HG03103 (cell line): ENCODE measurements around the gene TMEM248.
"Not testable (repeated sequence)": the region's sequence is repeated elsewhere in the genome, so short reads cannot be mapped to it uniquely, and the experiment has no call there.

ENCODE experiments used
- ATAC-seq: cut with Tn5 transposase; IDR thresholded peaks from one replicate; pipeline ENCODE4 v1.9.1; 2021; ENCODE audit warnings: low read depth; ENCODE audit not compliant: unreplicated experiment

The TMEM248 gene

DNA sequence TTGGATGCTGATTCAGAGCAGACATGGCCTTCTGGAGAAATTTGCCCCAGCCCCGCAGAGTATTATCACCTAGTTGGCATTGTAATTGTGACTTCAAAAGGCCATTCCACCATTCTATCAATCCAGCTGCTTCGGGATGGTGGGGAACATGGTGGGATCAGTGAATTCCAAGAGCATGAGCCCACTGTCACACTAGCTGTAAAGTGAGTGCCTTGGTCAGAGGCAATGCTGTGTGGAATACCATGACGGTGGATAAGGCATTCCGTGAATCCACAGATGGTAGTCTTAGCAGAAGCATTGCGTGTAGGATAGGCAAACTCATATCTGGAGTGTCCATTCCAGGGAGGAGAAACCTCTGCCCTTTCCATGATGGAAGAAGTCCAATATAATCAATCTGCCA lies 13.3 kb upstream of the TMEM248 start:
- ATAC-seq = no peak

DNA sequence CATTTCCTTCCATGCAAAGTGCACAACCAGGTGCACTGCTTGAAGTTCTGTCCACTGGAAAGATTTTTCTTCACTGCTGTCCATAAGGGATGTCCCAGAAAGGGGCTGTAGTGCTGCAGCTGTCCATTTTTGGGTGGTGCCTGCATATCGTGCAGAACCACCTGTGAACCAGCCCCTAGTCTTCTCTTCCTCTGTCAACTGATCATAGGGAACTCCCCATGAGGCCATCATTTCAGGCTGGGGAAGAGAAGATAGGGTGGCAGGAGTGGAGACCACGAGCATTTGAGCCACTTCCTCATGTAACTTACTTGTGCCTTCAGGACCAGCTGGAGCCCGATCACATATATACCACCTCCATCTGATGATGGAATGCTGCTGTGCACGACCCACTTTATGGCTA lies 12.4 kb upstream of the TMEM248 start:
- not testable (repeated sequence) for ATAC-seq

- ATAC-seq = no peak
These were observed 10.2 kb upstream of the TMEM248 start for GRCh38 chr7:66910789-66911188.

- ATAC-seq = not testable (repeated sequence)
These were observed 9.8 kb upstream of the TMEM248 start for GRCh38 chr7:66911191-66911590.

DNA sequence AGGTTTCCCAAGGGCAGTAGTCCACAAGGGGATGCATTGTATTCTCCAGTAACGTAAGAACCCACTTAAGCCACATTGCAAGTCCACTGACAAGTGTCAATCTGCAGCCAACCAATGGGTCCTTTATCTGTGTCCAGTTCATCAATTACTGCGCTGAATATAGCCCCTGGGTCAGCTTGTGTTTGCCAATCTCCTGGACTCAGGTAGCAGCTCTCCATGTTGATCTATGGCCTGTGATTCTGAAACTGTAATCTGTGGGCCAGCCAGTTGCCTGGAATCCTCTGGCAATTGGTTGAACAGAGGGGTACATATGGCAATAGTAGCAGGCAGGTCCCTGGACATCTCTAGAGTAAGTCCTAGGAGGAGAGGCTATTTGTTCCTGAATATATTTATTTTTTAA lies 8.8 kb upstream of the TMEM248 start:
- no peak for ATAC-seq

DNA sequence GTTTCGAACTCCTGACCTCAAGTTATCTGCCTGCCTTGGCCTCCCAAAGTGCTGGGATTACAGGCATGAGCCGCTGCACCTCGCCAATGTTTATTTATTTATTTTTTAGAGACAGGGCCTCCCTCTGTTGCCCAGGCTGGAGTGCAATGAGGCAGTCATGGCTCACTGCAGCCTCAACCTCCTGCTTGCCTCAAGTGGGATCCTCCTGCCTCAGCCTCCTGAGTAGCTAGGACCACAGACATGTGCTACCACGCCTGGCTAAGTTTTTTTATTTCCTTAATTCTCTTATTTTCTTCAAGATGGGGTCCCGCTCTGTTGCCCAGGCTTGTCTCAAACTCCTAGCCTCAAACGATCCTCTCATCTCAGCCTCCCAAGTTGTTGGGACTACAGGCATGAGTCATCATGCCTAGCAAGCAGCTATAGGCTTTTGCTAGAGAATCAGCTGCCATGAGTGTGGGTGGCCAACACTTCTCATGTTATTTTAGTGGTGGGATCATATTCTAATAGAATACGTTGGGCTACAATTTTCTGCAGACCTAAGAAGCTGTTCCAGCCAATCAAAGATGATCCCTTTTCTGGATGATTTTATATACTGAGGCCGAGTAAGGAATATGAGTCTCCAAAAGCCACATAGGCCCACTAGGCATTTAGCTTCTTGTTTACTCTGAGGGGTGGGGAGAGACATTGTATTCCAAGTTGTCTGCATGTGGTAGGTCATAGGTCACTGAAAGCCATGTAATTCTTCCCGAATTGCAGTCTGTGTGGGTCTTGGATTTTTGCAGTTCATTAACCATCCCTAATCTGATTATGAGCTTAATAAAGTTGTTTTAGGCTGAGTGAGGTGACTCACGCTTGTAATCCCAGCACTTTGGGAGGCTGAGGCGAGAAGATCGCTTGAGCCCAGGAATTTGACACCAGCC lies 7.6 kb upstream of the TMEM248 start:
- no peak for ATAC-seq

DNA sequence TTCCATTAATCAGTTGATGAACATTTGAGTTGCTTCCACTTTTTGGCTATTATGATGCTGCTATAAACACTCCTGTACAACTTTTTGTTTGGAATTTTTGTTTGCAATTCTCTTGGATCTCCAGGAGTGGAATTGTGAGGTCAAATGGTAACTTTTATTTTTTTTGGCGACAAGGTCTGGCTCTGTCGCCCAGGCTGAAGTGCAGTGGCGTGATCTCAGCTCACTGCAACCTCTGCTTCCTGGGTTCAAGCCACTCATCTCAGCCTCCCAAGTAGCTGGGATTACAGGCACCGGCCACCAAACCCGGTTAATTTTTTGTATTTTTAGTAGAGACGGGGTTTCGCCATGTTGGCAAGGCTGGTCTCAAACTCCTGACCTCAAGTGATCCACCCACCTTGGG lies 3.1 kb upstream of the TMEM248 start:
- not testable (repeated sequence) for ATAC-seq

DNA sequence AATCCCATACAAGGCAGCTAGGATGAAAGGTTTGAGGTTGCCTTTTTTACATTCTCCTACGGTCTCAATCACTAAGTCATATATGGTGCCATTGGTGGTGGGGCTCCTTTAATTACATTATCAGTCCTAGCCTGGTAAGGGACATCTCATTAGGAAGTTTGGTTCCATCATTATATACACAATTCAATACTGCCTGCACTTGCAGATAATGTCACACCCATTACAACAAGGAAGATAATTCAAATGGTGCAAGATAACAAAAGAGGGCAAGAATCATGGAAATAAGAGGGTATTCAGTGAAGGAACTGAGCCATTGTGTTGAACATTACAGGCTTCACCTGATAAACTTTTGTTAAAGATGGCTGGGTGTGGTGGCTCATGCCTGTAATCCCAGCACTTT lies 1.7 kb upstream of the TMEM248 start:
- ATAC-seq = no peak

DNA sequence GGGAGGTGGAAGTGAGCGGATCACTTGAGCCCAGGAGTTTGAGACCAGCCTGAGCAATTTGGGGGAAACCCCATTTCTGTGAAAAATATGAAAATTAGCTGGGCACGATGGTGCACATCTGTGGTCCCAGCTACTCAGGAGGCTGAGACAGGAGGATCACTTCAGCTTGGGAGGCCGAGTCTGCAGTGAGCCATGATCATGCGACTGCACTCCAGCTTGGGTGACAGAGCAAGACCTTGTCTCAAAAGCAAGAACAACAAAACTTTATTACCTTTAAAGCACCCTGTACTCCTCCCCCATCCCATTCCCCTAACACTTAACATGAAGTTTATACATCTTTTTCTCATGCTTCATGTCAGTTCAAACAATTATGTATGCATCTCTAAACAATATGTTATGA lies 1.3 kb upstream of the TMEM248 start:
- ATAC-seq = no peak

GRCh38 chr7:66920256-66920655 lies 769 bp upstream of the TMEM248 start:
- no peak for ATAC-seq

GRCh38 chr7:66921396-66921917 lies 432 bp downstream of the TMEM248 start:
- peak; percentile 18 for ATAC-seq

GRCh38 chr7:66921918-66922486 lies 977 bp downstream of the TMEM248 start:
- peak; percentile 24 for ATAC-seq

- ATAC-seq = no peak
These were observed 4.2 kb downstream of the TMEM248 start for GRCh38 chr7:66925255-66925654.

GRCh38 chr7:66927348-66927948 lies 6.4 kb downstream of the TMEM248 start:
- ATAC-seq = no peak

DNA sequence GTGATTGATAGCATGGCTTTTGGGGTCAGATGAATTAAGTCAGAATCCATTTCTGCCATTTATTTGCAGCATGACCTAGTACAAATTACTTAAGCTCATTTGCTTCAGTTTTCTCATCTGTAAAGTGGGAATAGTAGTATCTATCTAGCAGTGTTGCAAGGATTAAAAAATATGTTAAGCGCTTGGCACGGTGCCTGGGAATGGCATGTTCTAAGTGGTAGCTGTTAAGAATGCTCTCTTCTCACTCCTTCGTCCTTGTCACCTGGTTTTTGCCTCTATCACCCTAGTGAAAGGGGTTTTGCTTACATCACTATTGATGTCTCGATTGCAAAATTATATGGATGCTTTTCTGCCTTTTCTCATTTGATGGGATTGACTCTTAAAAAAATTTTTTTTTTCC lies 7.4 kb downstream of the TMEM248 start:
- no peak for ATAC-seq

DNA sequence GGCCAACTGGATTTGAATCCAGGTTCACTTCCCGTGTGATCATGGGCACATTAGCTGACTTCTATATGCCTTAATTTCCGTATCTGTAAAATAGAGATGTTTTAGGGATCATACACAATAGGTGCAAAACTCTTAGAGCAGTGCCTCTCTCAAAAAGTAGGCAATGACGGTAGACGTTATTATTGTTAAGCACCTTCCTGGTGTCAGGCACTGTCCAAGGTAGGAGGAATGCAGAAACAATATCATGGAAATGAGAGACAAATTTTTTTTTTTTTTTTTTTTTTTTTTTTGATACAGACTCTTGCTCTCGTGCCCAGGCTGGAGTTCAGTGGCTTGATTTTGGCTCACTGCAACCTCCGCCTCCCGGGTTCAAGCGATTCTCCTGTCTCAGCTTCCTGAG lies 8.1 kb downstream of the TMEM248 start:
- no peak for ATAC-seq

- no peak for ATAC-seq
These were observed 8.9 kb downstream of the TMEM248 start for GRCh38 chr7:66929935-66930334.

DNA sequence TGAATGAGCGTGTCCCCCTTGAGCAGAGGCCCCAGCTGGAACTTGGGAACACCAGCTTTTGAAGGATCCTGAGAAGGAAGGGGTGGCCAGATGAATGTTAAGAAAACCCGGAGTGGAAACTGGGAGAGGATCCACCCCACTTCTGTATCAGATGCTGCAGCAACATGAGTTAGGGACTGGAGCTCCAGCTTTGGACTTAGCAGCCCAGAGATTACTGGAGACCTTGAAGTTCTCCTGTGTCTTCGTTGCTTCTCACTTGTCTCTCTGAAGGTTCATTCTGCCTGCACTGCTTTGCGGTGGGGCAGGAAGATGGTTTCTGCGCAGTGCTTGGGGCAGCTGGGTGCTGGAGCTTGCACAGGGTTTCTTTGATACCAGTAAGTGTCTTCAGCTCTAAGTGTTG lies 9.3 kb downstream of the TMEM248 start:
- no peak for ATAC-seq

DNA sequence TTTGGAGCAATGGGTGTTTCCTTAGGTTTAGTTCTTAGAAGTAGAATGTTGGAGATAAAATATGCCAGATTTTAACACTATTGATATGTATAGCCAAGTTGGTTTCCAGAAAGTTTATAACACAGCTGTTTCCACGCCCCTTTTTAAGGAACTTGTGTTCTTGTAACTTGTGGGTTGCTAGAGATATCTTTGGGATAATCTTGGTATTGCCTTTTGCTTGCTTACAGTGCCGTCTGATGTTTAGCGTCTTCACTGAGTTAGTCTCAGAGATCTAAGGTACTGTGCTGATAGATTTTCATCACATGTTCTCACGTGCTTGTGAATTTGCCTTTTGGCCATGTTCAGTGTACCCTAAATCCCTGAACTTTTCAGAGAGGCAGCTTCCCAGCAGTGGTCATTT lies 12.4 kb downstream of the TMEM248 start:
- ATAC-seq = no peak

DNA sequence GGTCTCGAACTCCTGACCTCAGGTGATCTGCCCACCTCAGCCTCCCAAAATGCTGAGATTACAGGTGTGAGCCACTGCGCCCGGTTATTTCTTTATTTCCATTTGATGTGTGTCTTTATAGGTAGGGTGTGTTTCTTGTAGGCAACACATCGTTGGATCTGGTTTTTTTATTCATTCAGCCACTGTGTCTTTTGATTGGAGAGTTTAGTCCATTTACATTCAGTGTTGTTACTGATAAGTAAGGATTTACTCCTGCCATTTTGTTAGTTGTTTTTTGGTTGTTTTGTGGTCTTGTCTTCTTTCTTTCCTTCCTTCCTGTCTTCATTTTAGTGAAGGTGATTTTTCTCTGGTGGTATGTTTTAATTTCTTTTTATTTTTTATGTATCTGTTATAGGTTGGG lies 16.9 kb downstream of the TMEM248 start:
- no peak for ATAC-seq

GRCh38 chr7:66939325-66939724 lies 18.3 kb downstream of the TMEM248 start:
- ATAC-seq = no peak

- ATAC-seq = no peak
These were observed 25.5 kb downstream of the TMEM248 start for GRCh38 chr7:66946545-66946944.
